Measurements from ENCODE around the gene BOLA1.
"Not testable (repeated sequence)": the region's sequence is repeated elsewhere in the genome, so short reads cannot be mapped to it uniquely, and the experiment has no call there.

- not testable (repeated sequence) for TF ChIP-seq PREB (CRISPR knock-in tag; IDR thresholded peaks at IDR 0.05; ENCODE audit: borderline replicate concordance); CREM (CRISPR knock-in tag; IDR thresholded peaks at IDR 0.05); NR2C2 (CRISPR knock-in tag; IDR thresholded peaks at IDR 0.05); ZNF317 (CRISPR knock-in tag; IDR thresholded peaks at IDR 0.05; ENCODE audit: borderline replicate concordance, low read depth)
Measured at GRCh38 chr1:149866887-149867286, 32.5 kb upstream of the BOLA1 start.
